HL-60 (cell line): ENCODE results near the gene ZBTB6.

Experiments
- CTCF ChIP-seq: IDR thresholded peaks from one replicate; pipeline ENCODE4 v1.5.1; 2011; ENCODE audit warnings: low read length, control low read depth, inconsistent platforms; ENCODE audit not compliant: insufficient read depth
- POLR2AphosphoS5 ChIP-seq: IDR thresholded peaks from 2 replicates; pipeline ENCODE4 v1.6.1; 2012; ENCODE audit warnings: low read depth
- SPI1 ChIP-seq: IDR thresholded peaks from 2 replicates; pipeline ENCODE4 v1.6.1; 2012; ENCODE audit warnings: low read depth, mild to moderate bottlenecking, borderline replicate concordance

- no peak for TF ChIP-seq CTCF
- peak; percentile 63; the same call in 1 of the 2 replicates for TF ChIP-seq SPI1
- no peak for TF ChIP-seq POLR2AphosphoS5
Measured at GRCh38 chr9:122912671-122912963, 506 bp downstream of the ZBTB6 start.
